Esophagus muscularis mucosa (tissue), 4 donors: ENCODE data around the gene RSBN1L. TPM values are rescaled to one million over a fixed set of nuclear protein-coding genes. Genes with fewer than 3 reads are reported as not detected.

Source experiments
- DNase-seq: peaks from one replicate; pipeline ENCODE4 v3.0.0-alpha.2; 2017; ENCODE audit errors: extremely low spot score
- H3K27ac ChIP-seq, 4 donors: fragments of 200-600 bp; sonication (generic); replicated peaks in 1 of 4; 1 replicate in 3 of 4; 2 replicates in 1 of 4; pipeline ENCODE4 v1.5.1; 2016 to 2019; ENCODE audit warnings: mild to moderate bottlenecking in 1 of 4
- H3K27me3 ChIP-seq, 4 donors: fragments of 200-600 bp; sonication (generic); one replicate each; pipeline versions ENCODE4 v1.5.1 to v1.6.0; 2016 to 2019
- H3K36me3 ChIP-seq, 4 donors: fragments of 200-600 bp; sonication (generic); one replicate each; pipeline ENCODE4 v1.5.1; 2016 to 2019
- H3K4me1 ChIP-seq, 4 donors: fragments of 200-600 bp; sonication (generic); one replicate each; pipeline ENCODE4 v1.5.1; 2016 to 2019
- H3K4me3 ChIP-seq, 4 donors: fragments of 200-600 bp; sonication (generic); 1 replicate in 2 of 4; 2 replicates in 2 of 4; pipeline ENCODE4 v1.5.1; 2016 to 2019; ENCODE audit warnings: mild to moderate bottlenecking in 4 of 4, moderate library complexity in 1 of 4
- H3K9me3 ChIP-seq, 4 donors: fragments of 200-600 bp; sonication (generic); 1 replicate in 3 of 4; 2 replicates in 1 of 4; pipeline ENCODE4 v1.5.1; 2016 to 2019
- EP300 ChIP-seq: sonication (generic); formaldehyde crosslinking; IDR thresholded peaks from one replicate; pipeline ENCODE4 v1.6.1; 2017; ENCODE audit warnings: antibody characterized with exemption
- POLR2A ChIP-seq: fragments of 450-650 bp; IDR thresholded peaks from one replicate; pipeline ENCODE4 v1.6.1; 2017; ENCODE audit warnings: antibody characterized with exemption, moderate library complexity, mild to moderate bottlenecking, low read depth
- POLR2AphosphoS5 ChIP-seq, 2 donors: sonication (generic); formaldehyde crosslinking; IDR thresholded peaks; one replicate each; pipeline ENCODE4 v1.6.1; 2017; ENCODE audit warnings: antibody characterized with exemption in 2 of 2
- WGBS: methylation state at CpG from one replicate; pipeline ENCODE4 v1.1.5; 2018; 5-methylcytosine and 5-hydroxymethylcytosine counted together
- intact Hi-C: fragments of 100-400 bp; cut with DNase I; formaldehyde crosslinking; loops from one replicate; pipeline ENCODE4 v1.15.1; 2023
- total RNA-seq, 4 donors: library from RNA; depleted of rRNA; stranded (reverse); fragments of >200 nt; gene quantifications; one replicate each; pipeline versions ENCODE4 v1.1.0 to v1.2.1, GENCODE V29; 2016
- TF ChIP-seq, protein P1 (sequence below), 3 experiments: fragments of 200-600 bp in 2 of 3; fragments of 450-650 bp in 1 of 3; sonication (generic) in 2 of 3; IDR thresholded peaks; one replicate each; pipeline ENCODE4 v1.5.1; 2017 to 2019; ENCODE audit warnings: antibody characterized with exemption in 3 of 3, mild to moderate bottlenecking in 2 of 3, moderate library complexity in 1 of 3

Gene RSBN1L
- total RNA-seq, 4 donors from 2014 or later: 17.0 to 36.5 (median 25.9) TPM

DNA sequence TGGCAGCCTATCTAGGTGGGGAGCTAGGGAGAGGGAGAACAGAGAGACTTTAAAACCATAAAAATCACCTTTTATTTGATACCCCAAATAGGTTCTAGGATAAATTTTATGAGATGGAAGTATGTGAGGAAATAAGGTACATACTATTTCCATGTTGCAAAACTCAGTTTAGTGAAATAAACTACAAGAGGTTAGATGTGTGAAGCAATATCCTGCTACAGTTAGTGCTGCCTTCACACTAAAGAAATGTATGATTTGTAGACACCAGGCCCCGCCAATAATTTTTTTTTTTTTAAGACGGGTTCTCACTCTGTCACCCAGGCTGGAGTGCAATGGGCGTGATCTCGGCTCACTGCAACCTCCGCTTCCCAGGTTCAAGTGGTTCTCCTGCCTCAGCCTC lies 34.4 kb upstream of the RSBN1L start:
- no peak for DNase-seq
- Histone ChIP-seq H3K36me3 (peaks cover 0 to 42% (median 20%) of the 10 kb centered on the region in 4 donors), H3K4me3 (no peak overlapping the region), H3K4me1 (no peaks in the 10 kb centered on the region), H3K9me3 (no peaks in the 10 kb centered on the region), H3K27ac (no peak overlapping the region), H3K27me3 (no peaks in the 10 kb centered on the region)
- intact Hi-C loops: no loop called here
- 93% methylated on average over 5 of the region's 5 CpGs for WGBS
- TF ChIP-seq EP300: no peak
- no peak for TF ChIP-seq POLR2A
- TF ChIP-seq, protein P1, sequence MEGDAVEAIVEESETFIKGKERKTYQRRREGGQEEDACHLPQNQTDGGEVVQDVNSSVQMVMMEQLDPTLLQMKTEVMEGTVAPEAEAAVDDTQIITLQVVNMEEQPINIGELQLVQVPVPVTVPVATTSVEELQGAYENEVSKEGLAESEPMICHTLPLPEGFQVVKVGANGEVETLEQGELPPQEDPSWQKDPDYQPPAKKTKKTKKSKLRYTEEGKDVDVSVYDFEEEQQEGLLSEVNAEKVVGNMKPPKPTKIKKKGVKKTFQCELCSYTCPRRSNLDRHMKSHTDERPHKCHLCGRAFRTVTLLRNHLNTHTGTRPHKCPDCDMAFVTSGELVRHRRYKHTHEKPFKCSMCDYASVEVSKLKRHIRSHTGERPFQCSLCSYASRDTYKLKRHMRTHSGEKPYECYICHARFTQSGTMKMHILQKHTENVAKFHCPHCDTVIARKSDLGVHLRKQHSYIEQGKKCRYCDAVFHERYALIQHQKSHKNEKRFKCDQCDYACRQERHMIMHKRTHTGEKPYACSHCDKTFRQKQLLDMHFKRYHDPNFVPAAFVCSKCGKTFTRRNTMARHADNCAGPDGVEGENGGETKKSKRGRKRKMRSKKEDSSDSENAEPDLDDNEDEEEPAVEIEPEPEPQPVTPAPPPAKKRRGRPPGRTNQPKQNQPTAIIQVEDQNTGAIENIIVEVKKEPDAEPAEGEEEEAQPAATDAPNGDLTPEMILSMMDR (IDR thresholded peaks at IDR 0.05): no peak
- TF ChIP-seq POLR2AphosphoS5 (IDR thresholded peaks at IDR 0.05): no peak

GRCh38 chr7:77662869-77663268 lies 33.4 kb upstream of the RSBN1L start:
- intact Hi-C loops: no loop called here
- TF ChIP-seq EP300: no peak
- no peak for TF ChIP-seq POLR2A
- TF ChIP-seq, protein P1 (IDR thresholded peaks at IDR 0.05): no peak
- TF ChIP-seq POLR2AphosphoS5 (IDR thresholded peaks at IDR 0.05): no peak
- Histone ChIP-seq H3K4me3 (no peak overlapping the region), H3K27ac (no peak overlapping the region), H3K36me3 (peaks cover 0 to 38% (median 18%) of the 10 kb centered on the region in 4 donors), H3K4me1 (no peaks in the 10 kb centered on the region), H3K27me3 (no peaks in the 10 kb centered on the region), H3K9me3 (no peaks in the 10 kb centered on the region)
- WGBS: 87% methylated on average over 2 of the region's 2 CpGs
- no peak for DNase-seq

DNA sequence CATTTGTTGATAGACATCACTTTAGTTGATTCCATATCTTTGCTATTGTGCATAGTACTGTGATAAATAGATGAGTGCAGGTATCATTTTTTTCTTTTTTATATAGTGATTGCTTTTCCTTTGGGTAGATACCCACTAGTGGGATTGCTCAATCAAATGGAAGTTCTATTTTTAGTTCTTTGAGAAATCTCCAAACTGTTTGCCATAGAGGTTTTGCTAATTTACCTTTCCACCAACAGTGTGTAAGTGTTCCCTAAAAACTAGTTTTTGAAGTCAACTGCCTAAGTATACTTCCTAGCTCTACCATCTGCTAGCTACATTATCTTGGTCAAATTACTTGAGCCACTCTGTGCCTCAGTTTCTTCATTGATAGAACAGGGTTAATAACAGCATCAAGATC lies 31.5 kb upstream of the RSBN1L start:
- Histone ChIP-seq H3K27ac (no peak overlapping the region), H3K4me3 (no peak overlapping the region), H3K36me3 (peaks cover 0 to 22% (median 15%) of the 10 kb centered on the region in 4 donors), H3K4me1 (no peaks in the 10 kb centered on the region), H3K27me3 (no peaks in the 10 kb centered on the region), H3K9me3 (no peaks in the 10 kb centered on the region)
- intact Hi-C loops: no loop called here
- TF ChIP-seq EP300 (no peak), POLR2A (no peak), POLR2AphosphoS5 (IDR thresholded peaks at IDR 0.05) (no peak)
- TF ChIP-seq, protein P1 (IDR thresholded peaks at IDR 0.05): no peak
- no peak for DNase-seq

GRCh38 chr7:77665161-77665560 lies 31.1 kb upstream of the RSBN1L start:
- Histone ChIP-seq H3K9me3 (no peaks in the 10 kb centered on the region), H3K36me3 (peaks cover 0 to 18% (median 12%) of the 10 kb centered on the region in 4 donors), H3K4me1 (no peaks in the 10 kb centered on the region), H3K27me3 (no peaks in the 10 kb centered on the region), H3K4me3 (no peak overlapping the region), H3K27ac (no peak overlapping the region)
- no peak for TF ChIP-seq EP300
- no peak for TF ChIP-seq POLR2AphosphoS5 (IDR thresholded peaks at IDR 0.05)
- no peak for TF ChIP-seq POLR2A
- TF ChIP-seq, protein P1 (IDR thresholded peaks at IDR 0.05): no peak
- intact Hi-C loops: no loop called here
- no peak for DNase-seq

GRCh38 chr7:77667459-77668086 lies 28.7 kb upstream of the RSBN1L start:
- Histone ChIP-seq H3K27me3 (no peaks in the 10 kb centered on the region), H3K36me3 (peaks cover 0 to 15% (median 2%) of the 10 kb centered on the region in 4 donors), H3K9me3 (no peaks in the 10 kb centered on the region), H3K27ac (no peak overlapping the region), H3K4me3 (no peak overlapping the region), H3K4me1 (no peaks in the 10 kb centered on the region)
- intact Hi-C loops: no loop called here
- WGBS: 97% methylated on average over 6 of the region's 6 CpGs
- no peak for TF ChIP-seq POLR2AphosphoS5 (IDR thresholded peaks at IDR 0.05)
- TF ChIP-seq, protein P1 (IDR thresholded peaks at IDR 0.05): no peak
- no peak for TF ChIP-seq EP300
- TF ChIP-seq POLR2A: no peak
- DNase-seq: no peak
